ENCODE data around the gene ZNF501.

The ZNF501 gene

DNA sequence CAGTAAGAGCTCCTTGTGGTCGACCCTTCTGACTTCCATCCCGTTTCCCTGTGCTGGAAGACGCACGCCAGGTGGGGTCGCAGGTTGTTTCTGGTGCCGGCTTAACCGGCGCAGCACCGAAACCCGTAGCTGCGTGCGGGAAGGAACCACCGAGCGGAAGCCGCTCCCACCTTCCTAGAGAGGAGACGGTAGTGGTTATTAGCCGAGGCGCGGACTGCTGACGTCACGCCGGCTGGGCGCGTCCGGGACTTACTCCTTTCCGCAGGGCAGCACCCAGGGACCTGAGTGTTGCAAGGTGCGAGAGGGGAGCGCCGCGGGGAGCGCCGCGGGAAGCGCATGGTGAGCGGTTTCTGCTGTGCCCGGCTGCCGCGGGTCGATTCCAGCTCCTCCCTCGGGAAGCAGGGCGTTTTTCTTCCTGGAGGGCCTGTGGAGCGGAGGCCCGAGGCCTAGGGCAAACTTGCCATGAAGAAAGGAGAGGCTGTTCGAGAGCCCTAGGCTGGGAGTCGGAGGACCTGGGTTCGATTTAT is at the start of gene ZNF501:
Gene ZNF501, plus strand, starts transcription at position 252 of the 527 bp plus-strand sequence. CDS start 4,787 bp downstream, outside the sequence.
- DNase-seq: peak; percentile 95

DNA sequence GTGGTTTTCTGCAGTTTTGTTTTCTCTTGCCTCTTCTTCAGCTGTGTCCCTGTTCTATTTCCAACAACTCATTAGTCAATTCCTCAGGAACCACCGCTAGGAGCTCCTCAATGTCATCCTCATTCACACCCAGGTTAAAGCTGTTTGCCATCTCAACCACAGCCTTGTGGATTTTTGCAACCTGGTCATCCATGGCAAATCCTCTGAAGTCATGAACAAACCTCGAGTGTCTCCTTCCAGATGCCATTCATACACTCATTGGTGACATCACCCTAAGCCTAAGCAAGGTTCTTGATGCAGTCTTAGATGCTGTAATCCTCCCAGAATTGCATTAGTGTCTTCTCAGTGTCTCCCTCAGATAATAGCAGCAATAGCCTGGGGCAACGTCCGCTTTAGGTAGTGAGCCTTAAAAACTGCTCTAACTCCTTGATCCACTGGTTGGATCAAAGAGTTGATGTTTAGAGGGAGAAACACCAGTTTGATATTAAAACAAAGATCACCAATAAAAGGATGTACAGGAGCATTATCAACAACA is 48.4 kb upstream of the ZNF501 start:
- DNase-seq: no peak

DNA sequence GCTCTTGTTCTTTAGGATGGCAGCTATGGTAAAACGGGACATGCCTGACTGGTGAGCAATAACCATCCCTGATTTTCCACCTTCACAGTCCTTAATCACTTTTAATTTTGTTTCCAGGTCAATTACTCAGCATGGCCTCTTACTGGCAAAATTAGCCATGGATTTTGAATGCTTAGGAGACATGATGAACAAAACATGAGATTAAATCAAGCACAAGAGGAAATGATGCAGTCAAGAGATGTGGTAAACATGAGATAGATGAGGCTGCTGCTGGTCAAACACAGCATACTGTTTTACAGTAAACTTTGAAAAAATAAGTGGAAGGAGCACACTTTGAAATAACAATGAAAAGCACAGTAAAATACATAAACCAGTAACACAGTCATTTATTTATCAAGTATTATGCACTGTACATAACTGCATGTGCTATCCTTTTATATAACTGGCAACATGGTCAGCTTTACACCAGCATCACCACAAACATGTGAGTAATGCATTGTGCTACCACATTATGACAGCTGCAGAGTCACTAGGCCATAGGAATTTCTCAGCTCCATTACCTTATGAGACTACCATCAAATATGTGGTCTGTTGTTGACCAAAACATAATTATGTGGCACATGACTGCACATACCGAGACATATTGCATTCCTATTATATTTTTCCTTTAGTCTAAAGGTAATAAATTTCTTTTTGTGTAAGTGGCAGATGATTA is 47.1 kb upstream of the ZNF501 start:
- no peak for DNase-seq

DNA sequence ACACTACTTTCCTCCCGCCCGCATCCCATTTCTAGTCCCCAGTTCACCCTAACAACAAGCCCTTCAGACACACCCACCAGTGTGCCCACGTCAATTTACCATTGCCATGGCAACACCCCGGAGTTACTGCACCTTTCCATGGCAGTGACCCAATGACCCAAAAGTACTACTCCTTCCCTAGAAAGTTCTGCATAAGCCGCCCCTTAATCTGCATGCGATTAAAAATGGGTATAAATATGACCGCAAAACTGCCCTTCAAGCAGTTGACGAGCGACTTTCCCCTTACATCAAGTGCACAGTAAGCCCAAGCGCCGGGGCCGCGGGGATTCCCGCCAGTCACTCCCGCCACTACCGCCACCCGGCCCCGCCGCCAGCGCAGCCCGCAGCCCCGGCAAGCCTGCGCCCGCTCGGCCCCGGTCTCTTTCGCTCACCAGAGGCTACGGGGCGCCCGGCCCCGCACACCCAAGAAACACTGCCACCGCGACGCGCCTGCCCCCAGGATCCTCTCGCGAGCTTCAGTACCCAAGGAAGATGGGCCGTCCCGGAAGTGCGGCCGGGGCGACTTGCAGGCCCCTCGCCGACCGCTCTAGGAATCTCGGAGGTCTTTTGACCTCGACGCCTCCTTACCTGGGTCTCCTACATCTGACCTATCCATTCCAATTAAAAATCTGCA is 44.2 kb upstream of the ZNF501 start:
- DNase-seq: peak; percentile 86

DNA sequence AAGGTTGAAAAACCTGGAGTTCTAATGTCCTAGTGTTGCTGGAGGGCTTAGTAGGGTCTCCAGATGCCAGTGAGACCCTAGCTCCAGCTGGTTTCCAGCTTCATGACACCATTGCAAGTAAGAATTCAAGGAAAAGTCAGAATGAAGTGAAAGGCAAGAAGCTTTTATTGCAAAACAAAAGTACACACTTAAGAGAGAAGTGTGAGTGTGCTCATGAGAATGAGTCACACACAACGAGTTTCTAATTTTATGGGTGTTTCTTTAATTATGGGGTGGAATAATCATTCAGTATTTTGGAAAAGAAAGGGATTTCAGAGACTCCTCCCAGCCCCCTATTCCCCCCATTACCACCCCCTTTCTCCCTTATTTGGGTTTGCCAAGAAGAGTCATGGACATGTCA is 41.5 kb upstream of the ZNF501 start:
- DNase-seq: no peak

DNA sequence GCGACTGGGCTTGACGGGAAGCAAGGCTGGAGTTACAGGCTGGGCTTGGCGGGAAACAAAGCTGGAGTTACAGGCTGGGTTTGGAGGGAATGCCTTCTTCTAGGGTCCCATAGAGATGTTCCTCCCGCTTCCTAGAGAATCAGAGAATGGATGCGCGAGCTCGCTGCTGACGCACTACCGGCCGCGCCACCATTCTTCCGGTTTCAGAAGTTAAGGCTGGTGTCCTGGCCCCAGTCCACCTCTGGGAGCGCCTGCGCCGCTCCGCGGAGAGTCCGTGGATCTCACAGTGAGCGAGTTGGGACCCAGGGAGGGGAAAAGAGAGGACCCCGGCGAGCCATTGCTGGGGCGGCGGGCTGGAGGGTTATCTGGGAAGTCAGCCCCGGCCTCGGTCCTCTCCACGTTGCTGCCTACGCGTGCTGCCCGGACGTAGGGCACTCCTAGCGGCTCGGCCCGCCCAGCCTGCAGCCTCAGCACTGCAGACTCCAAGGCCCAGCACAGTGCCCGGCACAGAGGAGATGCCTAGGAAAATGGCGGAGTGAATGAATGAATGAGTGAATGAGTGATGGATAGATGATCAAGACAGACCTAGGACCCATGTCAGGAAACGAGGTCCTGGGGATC is 16.9 kb upstream of the ZNF501 start, which contains the start of gene ZNF502:
Gene ZNF502, plus strand, starts transcription at position 206 of the 621 bp plus-strand sequence. CDS start 7,602 bp downstream, outside the sequence.
- DNase-seq: peak; percentile 93

DNA sequence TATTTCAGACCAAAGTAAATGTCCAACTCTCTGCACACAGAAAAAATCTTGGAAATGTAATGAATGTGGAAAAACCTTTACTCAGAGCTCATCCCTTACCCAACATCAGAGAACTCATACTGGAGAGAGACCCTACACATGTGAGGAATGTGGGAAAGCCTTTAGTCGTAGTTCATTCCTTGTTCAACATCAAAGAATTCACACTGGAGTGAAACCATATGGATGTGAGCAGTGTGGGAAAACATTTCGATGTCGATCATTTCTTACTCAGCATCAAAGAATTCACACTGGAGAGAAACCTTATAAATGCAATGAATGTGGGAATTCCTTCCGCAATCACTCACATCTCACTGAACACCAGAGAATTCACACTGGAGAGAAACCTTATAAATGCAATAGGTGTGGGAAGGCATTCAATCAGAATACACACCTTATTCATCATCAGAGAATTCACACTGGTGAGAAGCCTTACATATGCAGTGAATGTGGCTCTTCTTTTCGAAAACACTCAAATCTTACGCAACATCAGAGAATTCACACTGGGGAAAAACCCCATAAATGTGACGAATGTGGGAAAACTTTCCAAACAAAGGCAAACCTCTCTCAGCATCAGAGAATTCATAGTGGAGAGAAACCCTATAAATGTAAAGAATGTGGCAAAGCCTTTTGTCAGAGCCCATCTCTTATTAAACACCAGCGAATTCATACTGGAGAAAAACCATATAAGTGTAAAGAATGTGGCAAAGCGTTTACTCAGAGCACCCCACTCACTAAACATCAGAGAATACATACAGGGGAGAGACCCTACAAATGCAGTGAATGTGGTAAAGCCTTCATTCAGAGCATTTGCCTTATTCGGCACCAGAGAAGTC is 8.0 kb upstream of the ZNF501 start:
- DNase-seq: no peak

DNA sequence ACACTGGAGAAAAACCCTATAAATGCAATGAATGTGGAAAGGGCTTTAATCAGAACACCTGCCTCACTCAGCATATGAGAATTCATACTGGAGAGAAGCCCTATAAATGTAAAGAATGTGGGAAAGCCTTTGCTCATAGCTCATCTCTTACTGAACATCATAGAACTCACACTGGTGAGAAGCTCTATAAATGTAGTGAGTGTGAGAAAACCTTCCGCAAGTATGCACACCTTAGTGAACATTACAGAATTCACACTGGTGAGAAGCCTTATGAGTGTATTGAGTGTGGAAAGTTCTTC is 7.4 kb upstream of the ZNF501 start:
- no peak for DNase-seq

DNA sequence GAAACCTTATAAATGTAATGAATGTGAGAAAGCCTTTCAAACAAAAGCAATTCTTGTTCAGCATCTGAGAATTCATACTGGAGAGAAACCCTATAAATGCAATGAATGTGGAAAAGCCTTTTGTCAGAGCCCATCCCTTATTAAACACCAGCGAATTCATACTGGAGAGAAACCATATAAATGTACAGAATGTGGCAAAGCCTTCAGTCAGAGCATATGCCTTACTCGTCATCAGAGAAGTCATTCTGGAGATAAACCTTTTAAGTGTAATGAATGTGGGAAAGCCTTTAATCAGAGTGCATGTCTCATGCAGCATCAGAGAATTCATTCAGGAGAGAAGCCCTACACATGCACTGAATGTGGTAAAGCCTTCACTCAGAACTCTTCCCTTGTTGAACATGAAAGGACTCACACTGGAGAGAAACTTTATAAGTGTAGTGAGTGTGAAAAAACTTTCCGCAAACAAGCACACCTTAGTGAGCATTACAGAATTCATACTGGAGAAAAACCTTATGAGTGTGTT is 5.3 kb downstream of the ZNF501 start:
- no peak for DNase-seq

DNA sequence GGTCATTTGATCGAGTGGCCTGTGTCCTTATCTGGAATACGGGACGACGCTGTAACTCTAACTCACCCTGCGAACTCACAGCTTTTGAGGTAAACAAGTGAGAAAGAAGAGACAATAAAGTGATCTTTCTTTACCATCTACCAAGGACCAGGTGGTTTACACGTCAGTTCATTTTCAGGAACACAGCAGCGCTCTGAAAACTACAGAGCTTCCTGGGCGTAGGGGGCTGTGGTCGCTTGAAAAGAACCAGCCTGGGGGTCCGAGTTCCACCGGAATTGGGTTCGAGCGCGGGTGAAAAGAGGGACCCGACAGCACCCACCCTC is 31.6 kb downstream of the ZNF501 start:
- DNase-seq: no peak

DNA sequence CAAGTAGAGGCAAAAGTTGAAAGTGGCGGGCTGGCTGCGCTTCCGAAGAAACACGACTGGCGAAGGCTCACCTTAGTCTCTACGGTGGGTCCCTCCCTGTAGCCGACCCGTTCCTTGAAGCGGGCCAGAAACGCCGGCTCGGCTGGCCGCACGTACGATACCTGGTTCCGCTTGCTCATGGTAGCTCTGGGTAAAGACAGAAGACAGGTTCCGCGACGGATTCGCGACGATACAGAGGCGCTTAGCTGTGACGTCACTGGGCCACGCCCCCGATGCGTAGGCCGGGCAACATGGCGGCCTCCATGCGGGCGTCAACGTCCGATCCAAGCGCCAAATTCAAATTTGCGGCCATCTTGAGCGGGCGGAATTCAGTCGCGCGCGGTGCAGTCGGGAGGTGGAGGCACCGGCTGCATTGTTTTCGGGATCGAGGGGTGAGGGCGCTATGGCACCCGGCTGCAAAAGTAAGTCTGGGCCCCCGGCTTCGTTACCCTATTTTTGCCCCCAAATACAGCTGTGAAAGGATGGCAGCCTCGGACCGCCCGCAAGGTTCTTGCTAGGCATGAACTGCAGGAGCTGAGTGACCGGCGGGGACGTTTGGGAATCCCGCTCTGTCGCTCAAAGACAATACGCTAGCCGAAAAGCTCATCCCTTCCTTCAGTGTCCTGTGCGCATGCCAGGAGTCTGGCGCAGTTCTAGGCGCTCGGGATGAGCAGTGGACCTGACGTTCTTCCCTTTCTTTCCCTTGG is 32.2 kb downstream of the ZNF501 start, which contains the start of the genes KIAA1143 and KIF15:
Gene KIAA1143, minus strand, starts transcription at position 196 of the 746 bp plus-strand sequence. Its CDS starts 17 bp downstream, at position 179.
Gene KIF15, plus strand, starts transcription at position 371 of the 746 bp plus-strand sequence. Its CDS starts 72 bp downstream, at position 443.
- peak; percentile 96 for DNase-seq

DNA sequence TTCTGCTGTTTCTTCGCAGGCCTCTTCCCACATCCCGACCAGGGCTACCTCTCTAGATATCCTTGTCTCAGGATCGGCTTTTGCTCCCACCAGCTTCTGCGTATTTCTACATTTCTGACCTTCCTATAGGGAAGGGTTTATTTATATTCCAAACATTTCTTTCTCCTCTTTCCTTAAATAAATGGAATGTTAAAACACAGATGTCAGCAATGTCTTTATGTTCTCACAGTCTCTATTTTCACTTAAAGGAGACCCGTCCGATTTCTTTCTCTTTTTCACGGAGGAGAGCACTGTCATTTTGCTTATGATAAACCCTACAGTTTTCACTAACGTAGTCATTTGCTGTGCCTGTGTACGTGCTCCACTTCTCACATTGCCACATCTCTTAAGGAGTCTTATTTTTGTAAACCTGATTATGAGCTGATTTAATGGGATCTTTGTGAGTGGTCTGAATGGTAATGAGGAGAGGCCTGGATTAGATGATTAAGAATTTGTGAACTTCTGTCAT is 32.8 kb downstream of the ZNF501 start:
- DNase-seq: no peak

DNA sequence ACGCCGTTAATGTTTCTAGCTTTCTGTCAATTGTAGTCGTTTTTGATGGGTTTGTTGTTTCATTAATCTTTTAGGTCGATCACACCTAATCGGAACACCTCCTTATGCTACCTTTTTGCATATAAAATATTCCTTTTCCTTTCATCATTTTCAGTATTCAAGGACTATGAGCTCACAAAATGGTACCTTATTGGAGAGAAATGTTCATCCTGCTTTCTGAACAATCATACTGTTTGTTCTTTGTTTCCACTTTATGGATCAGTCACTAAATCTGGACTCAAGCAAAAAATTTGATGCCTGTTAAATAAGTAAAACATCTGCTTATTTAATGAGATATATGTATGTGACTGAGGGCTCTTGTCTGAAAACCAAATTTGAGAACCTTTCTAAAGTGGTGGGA is 33.3 kb downstream of the ZNF501 start:
- DNase-seq: no peak

DNA sequence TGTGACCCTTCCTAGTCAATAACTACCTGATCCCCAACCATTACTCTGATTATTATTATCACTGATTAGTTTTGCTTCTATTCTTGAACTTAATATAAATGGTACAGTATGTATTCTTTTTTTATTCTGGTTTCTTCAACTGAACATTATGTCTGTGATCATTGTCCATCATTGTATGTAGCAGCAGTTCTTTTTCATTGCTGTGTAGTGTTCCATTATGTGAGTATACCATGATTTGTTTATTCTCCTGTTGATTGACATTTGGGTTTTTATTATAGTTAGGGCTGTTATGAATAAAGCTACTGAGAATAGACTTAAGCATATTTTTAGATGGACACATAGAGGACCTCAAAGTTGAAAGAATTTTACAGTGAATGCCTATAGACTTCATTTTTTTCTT is 34.8 kb downstream of the ZNF501 start:
- DNase-seq: no peak

DNA sequence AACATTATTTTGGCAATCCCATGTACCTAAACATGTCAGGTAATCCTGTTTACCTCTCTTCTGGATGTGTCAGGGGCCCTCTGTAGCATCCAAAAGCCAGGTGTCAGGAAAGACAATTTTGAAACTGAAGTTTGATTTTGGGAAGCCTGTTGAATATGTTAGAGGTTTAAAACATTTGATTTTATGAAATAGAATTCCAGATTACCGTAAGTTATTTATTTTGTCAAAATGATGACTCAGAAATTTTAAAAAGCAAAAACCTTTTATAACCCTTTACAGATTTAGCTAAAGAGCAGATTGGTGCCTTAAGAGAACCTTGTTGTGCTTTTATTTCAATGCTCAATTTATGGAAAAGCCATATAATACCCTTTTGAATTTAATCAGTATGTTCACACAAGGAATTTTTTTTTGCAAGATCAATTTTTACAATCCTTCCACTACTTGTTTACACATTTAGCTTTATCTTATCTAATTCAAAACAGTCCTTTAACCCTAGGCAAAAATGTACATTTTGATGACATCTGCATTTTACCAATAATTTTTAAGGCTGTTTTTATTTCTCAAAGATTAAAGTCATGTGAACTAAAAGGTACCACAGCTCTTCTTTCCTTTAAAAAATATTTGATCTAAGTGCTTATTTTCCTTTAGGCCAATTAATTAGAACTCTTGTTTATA is 42.1 kb downstream of the ZNF501 start:
- no peak for DNase-seq

DNA sequence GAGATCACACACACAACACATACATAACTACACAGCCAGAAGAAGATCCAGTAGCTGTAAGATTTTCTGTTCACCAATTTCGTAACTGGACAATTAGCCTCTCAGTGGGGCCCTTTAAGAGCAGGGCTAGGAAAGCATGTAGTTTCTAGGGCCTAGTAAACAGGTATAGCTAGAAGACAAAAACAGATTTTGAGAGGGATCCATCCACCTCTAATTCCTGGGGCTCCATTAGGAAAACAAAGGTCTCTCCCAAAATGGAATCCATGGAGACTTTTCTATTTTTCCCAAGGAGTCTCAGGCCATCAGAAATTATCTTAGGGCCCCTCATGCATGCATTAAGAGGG is 42.6 kb downstream of the ZNF501 start:
- no peak for DNase-seq

DNA sequence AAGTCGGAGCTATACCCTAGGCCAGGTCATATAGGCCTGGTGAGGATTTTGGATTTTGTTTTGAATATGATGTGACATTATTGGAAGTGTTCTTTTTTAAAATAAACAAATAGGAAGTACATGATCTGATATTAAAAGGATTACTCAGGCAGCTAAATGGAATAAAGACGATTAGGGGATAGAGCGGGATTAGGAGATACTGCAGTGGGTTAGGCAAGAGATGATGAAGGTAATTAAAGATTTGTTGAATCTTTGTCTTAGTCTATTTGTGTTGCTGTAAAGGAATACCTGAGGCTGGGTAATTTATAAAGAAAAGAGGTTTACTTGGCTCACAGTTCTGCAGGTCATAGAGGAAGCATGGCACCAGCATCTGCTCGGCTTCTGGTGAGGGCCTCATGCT is 53.5 kb downstream of the ZNF501 start:
- DNase-seq: no peak

All from left hindlimb (tissue), 1 donor.